ENCODE measurements around the gene TCN1. TPM values are rescaled to one million over a fixed set of nuclear protein-coding genes. Genes with fewer than 3 reads are reported as not detected.
"Not testable (repeated sequence)": the region's sequence is repeated elsewhere in the genome, so short reads cannot be mapped to it uniquely, and the experiment has no call there.

Gene TCN1
- total RNA-seq, 1 donor from 2014 or later, result 1.3 TPM

DNA sequence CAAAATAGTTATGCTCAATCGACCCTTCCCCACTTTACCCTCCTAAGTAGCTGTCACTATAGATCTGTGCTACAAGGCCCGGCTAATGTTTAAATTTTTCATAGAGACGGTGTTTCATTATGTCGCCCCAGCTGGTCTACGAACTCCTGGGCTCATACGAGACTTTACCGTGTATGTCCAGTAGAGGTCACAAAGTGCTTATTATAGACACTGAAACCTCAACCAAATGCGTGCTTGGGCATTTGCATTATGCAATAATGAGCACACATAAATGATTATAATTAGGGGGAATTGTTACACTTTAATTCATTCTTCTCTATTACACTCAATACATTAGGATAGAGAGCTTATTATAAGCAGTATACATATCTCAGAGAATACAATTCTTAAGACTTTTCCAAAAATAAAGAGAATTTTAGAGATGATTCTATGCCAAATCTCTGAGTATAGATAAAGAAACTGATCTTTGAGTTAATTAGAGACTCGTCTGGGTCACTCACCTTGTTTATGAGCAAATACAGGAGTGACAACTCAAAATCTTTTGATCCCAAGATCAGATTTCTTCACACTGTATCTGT is 43.2 kb downstream of the TCN1 start:
- no peak overlapping the region for H3K4me3 ChIP-seq (ENCODE audit: low read depth, low read length)
- no peak for DNase-seq (ENCODE audit: low read depth)
- TF ChIP-seq, protein P1, sequence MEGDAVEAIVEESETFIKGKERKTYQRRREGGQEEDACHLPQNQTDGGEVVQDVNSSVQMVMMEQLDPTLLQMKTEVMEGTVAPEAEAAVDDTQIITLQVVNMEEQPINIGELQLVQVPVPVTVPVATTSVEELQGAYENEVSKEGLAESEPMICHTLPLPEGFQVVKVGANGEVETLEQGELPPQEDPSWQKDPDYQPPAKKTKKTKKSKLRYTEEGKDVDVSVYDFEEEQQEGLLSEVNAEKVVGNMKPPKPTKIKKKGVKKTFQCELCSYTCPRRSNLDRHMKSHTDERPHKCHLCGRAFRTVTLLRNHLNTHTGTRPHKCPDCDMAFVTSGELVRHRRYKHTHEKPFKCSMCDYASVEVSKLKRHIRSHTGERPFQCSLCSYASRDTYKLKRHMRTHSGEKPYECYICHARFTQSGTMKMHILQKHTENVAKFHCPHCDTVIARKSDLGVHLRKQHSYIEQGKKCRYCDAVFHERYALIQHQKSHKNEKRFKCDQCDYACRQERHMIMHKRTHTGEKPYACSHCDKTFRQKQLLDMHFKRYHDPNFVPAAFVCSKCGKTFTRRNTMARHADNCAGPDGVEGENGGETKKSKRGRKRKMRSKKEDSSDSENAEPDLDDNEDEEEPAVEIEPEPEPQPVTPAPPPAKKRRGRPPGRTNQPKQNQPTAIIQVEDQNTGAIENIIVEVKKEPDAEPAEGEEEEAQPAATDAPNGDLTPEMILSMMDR (conservative IDR thresholded peaks at IDR 0.05; ENCODE audit: low read depth, low read length), result peak; percentile 77

GRCh38 chr11:59818572-59818971 is 47.7 kb downstream of the TCN1 start:
- DNase-seq (ENCODE audit: low read depth), result no peak
- TF ChIP-seq, protein P1 (conservative IDR thresholded peaks at IDR 0.05; ENCODE audit: low read depth, low read length), result no peak

GRCh38 chr11:59816434-59816833 is 49.9 kb downstream of the TCN1 start:
- not testable (repeated sequence) for DNase-seq (ENCODE audit: low read depth)

More at GRCh38 chr11:59818572-59818971, 47.7 kb downstream of the TCN1 start:
- no peak overlapping the region for H3K4me3 ChIP-seq (ENCODE audit: low read depth, low read length)

DNA sequence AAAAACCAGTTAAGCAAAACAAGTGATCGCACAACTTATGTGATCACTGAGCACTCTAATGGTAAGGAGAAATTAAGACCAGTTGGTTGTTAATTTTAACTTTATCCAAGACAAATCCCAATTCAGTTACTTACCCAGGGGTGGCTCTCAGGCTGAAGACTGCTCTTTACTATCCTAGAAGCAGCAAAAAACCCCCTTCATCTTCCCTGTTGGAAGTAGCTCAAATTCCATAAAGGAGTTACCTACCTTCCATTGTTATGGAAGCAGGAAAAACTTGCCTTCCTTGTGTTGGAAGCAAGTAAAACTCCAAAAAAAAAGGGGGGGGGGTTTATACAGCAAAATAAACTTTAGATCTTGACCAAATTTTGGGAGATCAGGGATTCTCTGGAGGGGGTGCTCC is 50.5 kb downstream of the TCN1 start:
- TF ChIP-seq, protein P1 (conservative IDR thresholded peaks at IDR 0.05; ENCODE audit: low read depth, low read length), result no peak

More at GRCh38 chr11:59816434-59816833, 49.9 kb downstream of the TCN1 start:
- not testable (repeated sequence) for H3K4me3 ChIP-seq (ENCODE audit: low read depth, low read length)

DNA sequence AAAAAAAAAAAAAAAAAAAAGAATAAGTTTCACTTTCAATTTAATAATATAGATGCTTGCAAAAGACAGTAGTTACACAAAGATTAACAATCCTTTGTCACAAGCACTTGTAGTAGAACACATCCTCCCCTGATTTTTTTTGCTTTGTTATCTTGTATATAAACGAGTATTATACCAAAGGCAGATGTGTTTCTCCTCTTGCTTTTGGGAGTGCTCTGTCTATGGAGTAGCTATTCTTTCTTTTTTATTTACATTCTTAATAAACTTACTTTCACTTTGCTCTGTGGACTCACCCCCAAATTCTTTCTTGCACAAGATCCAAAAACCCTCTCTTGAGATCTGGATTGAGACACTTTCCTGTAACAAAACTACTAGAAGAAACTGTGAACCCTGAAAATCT is 52.3 kb downstream of the TCN1 start:
- H3K4me3 ChIP-seq (ENCODE audit: low read depth, low read length), result no peak overlapping the region
- no peak for DNase-seq (ENCODE audit: low read depth)
- TF ChIP-seq, protein P1 (conservative IDR thresholded peaks at IDR 0.05; ENCODE audit: low read depth, low read length), result no peak

More for the DNA sequence above, 50.5 kb downstream of the TCN1 start:
- no peak for DNase-seq (ENCODE audit: low read depth)
- no peak overlapping the region for H3K4me3 ChIP-seq (ENCODE audit: low read depth, low read length)

GRCh38 chr11:59813364-59813763 is 52.9 kb downstream of the TCN1 start:
- TF ChIP-seq, protein P1 (conservative IDR thresholded peaks at IDR 0.05; ENCODE audit: low read depth, low read length), result no peak
- no peak overlapping the region for H3K4me3 ChIP-seq (ENCODE audit: low read depth, low read length)
- DNase-seq (ENCODE audit: low read depth), result no peak

DNA sequence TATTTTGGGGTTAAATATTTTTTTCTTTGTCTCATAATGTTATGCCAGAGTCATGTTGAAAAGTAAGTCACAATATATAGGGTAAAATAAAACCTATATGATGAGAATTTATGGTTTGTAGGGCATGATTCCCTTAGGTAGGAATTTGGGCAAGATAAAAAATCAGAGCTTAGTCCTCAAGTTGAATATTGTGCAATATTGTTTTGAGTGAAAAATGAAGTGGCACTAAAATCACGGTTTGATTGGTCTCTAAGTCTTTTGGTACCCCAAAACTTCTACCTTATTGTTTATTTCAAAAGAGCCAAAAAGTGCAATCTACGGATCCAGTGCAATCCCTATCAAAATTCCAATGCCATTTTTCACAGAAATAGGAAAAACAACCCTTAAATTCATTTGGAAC is 54.1 kb downstream of the TCN1 start:
- TF ChIP-seq, protein P1 (conservative IDR thresholded peaks at IDR 0.05; ENCODE audit: low read depth, low read length), result no peak
- no peak overlapping the region for H3K4me3 ChIP-seq (ENCODE audit: low read depth, low read length)
- no peak for DNase-seq (ENCODE audit: low read depth)
